Neural cell (in vitro differentiated cells): ENCODE measurements around the gene NTRK2. TPM values are rescaled to one million over a fixed set of nuclear protein-coding genes. Genes with fewer than 3 reads are reported as not detected.

Experiments used
- H2AFZ ChIP-seq: fragments of 200-600, 300-800 bp; sonication (generic), shearing (Covaris generic); 2 replicates; pipeline ENCODE4 v1.6.0; 2014; ENCODE audit warnings: low read depth, mild to moderate bottlenecking, antibody characterized with exemption, low read length, moderate library complexity
- H3F3A ChIP-seq: fragments of 200-600 bp; shearing (Covaris generic); 2 replicates; pipeline ENCODE4 v1.6.1; 2016; ENCODE audit warnings: mild to moderate bottlenecking, moderate library complexity, mixed read lengths, antibody characterized with exemption, low read length; ENCODE audit not compliant: insufficient read depth, poor library complexity, severe bottlenecking
- H3K27ac ChIP-seq: fragments of 200-600, 300-800 bp; sonication (generic), shearing (Covaris generic); 2 replicates; pipeline ENCODE4 v1.5.1; 2014; ENCODE audit warnings: mild to moderate bottlenecking, low read length, moderate library complexity
- H3K27me3 ChIP-seq: fragments of 300-800, 200-600 bp; sonication (generic), shearing (Covaris generic); 2 replicates; pipeline ENCODE4 v1.6.0; 2014; ENCODE audit warnings: mild to moderate bottlenecking, low read depth, low read length, moderate library complexity; ENCODE audit not compliant: insufficient read depth
- H3K36me3 ChIP-seq: fragments of 300-800, 200-600 bp; sonication (generic), shearing (Covaris generic); 2 replicates; pipeline ENCODE4 v1.5.1; 2014; ENCODE audit warnings: mild to moderate bottlenecking, antibody characterized with exemption, low read length, moderate library complexity; ENCODE audit not compliant: insufficient read depth
- H3K4me2 ChIP-seq: fragments of 300-800, 200-600 bp; sonication (generic), shearing (Covaris generic); 2 replicates; pipeline ENCODE4 v1.6.0; 2014; ENCODE audit warnings: mild to moderate bottlenecking, low read length
- H3K4me3 ChIP-seq: fragments of 300-800, 200-600 bp; sonication (generic), shearing (Covaris generic); 2 replicates; pipeline ENCODE4 v1.5.1; 2014; ENCODE audit warnings: mild to moderate bottlenecking, low read length, moderate library complexity
- H3K79me2 ChIP-seq: fragments of 200-600 bp; shearing (Covaris generic); replicated peaks from 2 replicates; pipeline ENCODE4 v1.6.0; 2014; ENCODE audit warnings: mild to moderate bottlenecking, low read length, moderate library complexity; ENCODE audit not compliant: insufficient read depth
- H3K9ac ChIP-seq: fragments of 300-800, 200-600 bp; sonication (generic), shearing (Covaris generic); 2 replicates; pipeline ENCODE4 v1.6.1; 2016; ENCODE audit warnings: mild to moderate bottlenecking, low read length, mixed read lengths
- H3K9me2 ChIP-seq: fragments of 200-600 bp; shearing (Covaris generic); 2 replicates; pipeline ENCODE4 v1.6.1; 2016; ENCODE audit warnings: mild to moderate bottlenecking, low read length, mixed read lengths; ENCODE audit not compliant: insufficient read depth
- H3K9me3 ChIP-seq: fragments of 200-600, 300-800 bp; sonication (generic), shearing (Covaris generic); 2 replicates; pipeline ENCODE4 v1.6.1; 2016; ENCODE audit warnings: mild to moderate bottlenecking, mixed run types, low read length, moderate library complexity, mixed read lengths
- H4K20me1 ChIP-seq: fragments of 200-600 bp; shearing (Covaris generic); 2 replicates; pipeline ENCODE4 v1.6.1; 2016; ENCODE audit warnings: mild to moderate bottlenecking, mixed run types; ENCODE audit not compliant: insufficient read depth
- CTCF ChIP-seq: fragments of 450-650 bp; IDR thresholded peaks from 2 replicates; pipeline ENCODE4 v1.5.1; 2014; ENCODE audit warnings: antibody characterized with exemption, mild to moderate bottlenecking, moderate library complexity; ENCODE audit not compliant: poor library complexity, severe bottlenecking
- EZH2 ChIP-seq: fragments of 200-600, 300-800 bp; shearing (Covaris generic), sonication (generic); IDR thresholded peaks from 2 replicates; pipeline ENCODE4 v1.6.1; 2014; ENCODE audit warnings: antibody characterized with exemption, low read length, borderline replicate concordance, mild to moderate bottlenecking; ENCODE audit not compliant: insufficient read depth, poor library complexity, severe bottlenecking
- MXI1 ChIP-seq: fragments of 450-650 bp; conservative IDR thresholded peaks from 2 replicates; pipeline ENCODE4 v1.6.1; 2014; ENCODE audit warnings: antibody characterized with exemption, mild to moderate bottlenecking; ENCODE audit not compliant: poor library complexity, severe bottlenecking
- POLR2AphosphoS5 ChIP-seq: IDR thresholded peaks from 2 replicates; pipeline ENCODE4 v1.6.1; 2012
- RAD21 ChIP-seq: fragments of 450-650 bp; conservative IDR thresholded peaks from 2 replicates; pipeline ENCODE4 v1.6.1; 2014; ENCODE audit warnings: antibody characterized with exemption, mild to moderate bottlenecking, moderate library complexity
- REST ChIP-seq: IDR thresholded peaks from 2 replicates; pipeline ENCODE4 v1.6.1; 2012; ENCODE audit warnings: borderline replicate concordance
- SMC3 ChIP-seq: fragments of 450-650 bp; conservative IDR thresholded peaks from 2 replicates; pipeline ENCODE4 v1.6.1; 2014; ENCODE audit warnings: antibody characterized with exemption, mild to moderate bottlenecking, moderate library complexity; ENCODE audit not compliant: poor library complexity
- TAF1 ChIP-seq: IDR thresholded peaks from 2 replicates; pipeline ENCODE4 v1.6.1; 2012; ENCODE audit warnings: low read depth
- polyA plus RNA-seq: library from polyadenylated mRNA; depleted of rRNA; stranded (reverse); fragments of >200 nt; gene quantifications from 2 replicates; pipeline ENCODE4 v1.2.3, GENCODE V29; 2014

The NTRK2 gene
- polyA plus RNA-seq, 1 donor from 2014 or later, result 14.2 TPM

GRCh38 chr9:84718476-84718875, 48.9 kb downstream of the NTRK2 start:
- Histone ChIP-seq H3F3A (no peaks in the 10 kb centered on the region), H3K4me2 (no peak overlapping the region), H3K4me3 (no peak overlapping the region), H3K9ac (no peak overlapping the region), H3K36me3 (no peaks in the 10 kb centered on the region), H3K9me2 (no peaks in the 10 kb centered on the region), H3K27me3 (no peaks in the 10 kb centered on the region), H4K20me1 (no peaks in the 10 kb centered on the region), H2AFZ (no peak overlapping the region), H3K27ac (no peak overlapping the region), H3K9me3 (no peaks in the 10 kb centered on the region), H3K79me2 (no peaks in the 10 kb centered on the region)
- TF ChIP-seq MXI1 (no peak), EZH2 (no peak), TAF1 (no peak), SMC3 (no peak), POLR2AphosphoS5 (no peak), CTCF (no peak), RAD21 (no peak)

- Histone ChIP-seq H4K20me1 (no peaks in the 10 kb centered on the region), H2AFZ (no peak overlapping the region)
Observed at GRCh38 chr9:84722388-84722989, 53.0 kb downstream of the NTRK2 start.

More at GRCh38 chr9:84722388-84722989, 53.0 kb downstream of the NTRK2 start:
- H3F3A ChIP-seq, result no peaks in the 10 kb centered on the region
- no peak for TF ChIP-seq REST
- TF ChIP-seq RAD21, result no peak
- no peaks in the 10 kb centered on the region for H3K36me3 ChIP-seq
- no peaks in the 10 kb centered on the region for H3K27me3 ChIP-seq
- H3K9ac ChIP-seq, result no peak overlapping the region
- H3K9me2 ChIP-seq, result no peaks in the 10 kb centered on the region
- no peak overlapping the region for H3K4me3 ChIP-seq
- H3K79me2 ChIP-seq, result no peaks in the 10 kb centered on the region
- no peaks in the 10 kb centered on the region for H3K9me3 ChIP-seq
- no peak overlapping the region for H3K27ac ChIP-seq
- no peak overlapping the region for H3K4me2 ChIP-seq
